ENCODE results near the gene CCDC91. TPM values are rescaled to one million over a fixed set of nuclear protein-coding genes. Genes with fewer than 3 reads are reported as not detected.

CCDC91 gene
- total and polyA plus RNA-seq, 9 of the 15 experiments (the other 6 are each of a cell fraction or from before 2014, with no cell fraction given) = 10.1 to 31.1 (median 26.3) TPM

- TF ChIP-seq NONO (IDR thresholded peaks at IDR 0.05; ENCODE audit: low read depth in 2 of 2, low read length in 1 of 2) = no peak
- TF ChIP-seq ZNF175 (CRISPR knock-in tag; IDR thresholded peaks at IDR 0.05; ENCODE audit: low read depth) = no peak
- no peak for TF ChIP-seq CHCHD3 (CRISPR knock-in tag; IDR thresholded peaks at IDR 0.05)
- no peak for TF ChIP-seq USF2 (CRISPR knock-in tag; IDR thresholded peaks at IDR 0.05)
- no peak for TF ChIP-seq EP400 (IDR thresholded peaks at IDR 0.05)
These were observed 9.5 kb upstream of the CCDC91 start (continued) for GRCh38 chr12:28180786-28181185.

DNA sequence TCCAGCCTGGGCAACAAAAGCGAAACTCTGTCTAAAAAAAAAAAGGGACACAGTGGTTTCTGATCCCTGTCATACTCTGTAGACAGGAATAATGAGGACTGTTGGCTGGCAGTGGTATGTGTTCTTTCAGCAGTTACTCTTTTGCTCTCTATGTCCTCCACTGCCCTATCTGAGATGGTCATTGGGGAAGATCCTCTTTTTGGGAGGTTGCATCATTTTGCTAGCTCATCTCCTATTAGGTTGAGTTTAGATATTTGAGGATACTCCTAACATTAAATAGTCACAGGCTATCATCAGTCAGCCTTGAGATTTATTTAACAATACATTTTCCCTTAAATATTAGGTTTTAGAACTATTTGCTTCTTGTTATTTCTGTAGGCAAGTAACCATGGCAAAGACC, 5.9 kb upstream of the CCDC91 start:
- intact Hi-C loops (cut with micrococcal nuclease) = no loop called here
- H3K79me2 ChIP-seq (ENCODE audit: control insufficient read depth, insufficient read depth, low read length) = peaks cover 8% of the 10 kb centered on the region; the same call in 2 of the 3 replicates
- no peak overlapping the region for H3K9ac ChIP-seq (ENCODE audit: insufficient read depth in 1 of 2, low read depth in 2 of 2, low read length in 2 of 2)
- DNase-seq (ENCODE audit: extremely low read depth in 1 of 4, low spot score in 3 of 4) = no peak
- no peak overlapping the region for H3K4me2 ChIP-seq (ENCODE audit: insufficient read depth, low read length)
- no peak overlapping the region for H2AFZ ChIP-seq (ENCODE audit: low read depth, low read length)
- H3K27ac ChIP-seq (ENCODE audit: extremely low read depth, low read depth, low read length) = no peak overlapping the region
- H3K9me1 ChIP-seq (ENCODE audit: control insufficient read depth, insufficient read depth, low read length) = no peaks in the 10 kb centered on the region
- in situ Hi-C loops (cut with MboI) = no loop called here
- BruUV-seq (replicated peaks) = no TSS peak
- H3K9me3 ChIP-seq (replicated peaks; ENCODE audit: control insufficient read depth, insufficient read depth, low read depth, low read length) = peaks cover 6% of the 10 kb centered on the region; the same call in 1 of the 2 replicates
- POLR2A ChIA-PET = no interaction called here
- no peak overlapping the region for H3K4me3 ChIP-seq
- CTCF ChIA-PET (ENCODE audit: low intra/inter-chr PET ratio) = interaction anchor here (0.5 kb wide), 1 partner anchor 1473 kb away, joined by 3 read pairs; no protein-coding TSS in a partner anchor
- peak; percentile 46; the same call in 2 of the 3 replicates for ATAC-seq
- H4K20me1 ChIP-seq (replicated peaks; ENCODE audit: control insufficient read depth, insufficient read depth, low read length) = no peaks in the 10 kb centered on the region
- FAIRE-seq = no peak
- no peaks in the 10 kb centered on the region for H3K27me3 ChIP-seq (ENCODE audit: control insufficient read depth in 2 of 2, insufficient read depth in 2 of 2, low read length in 2 of 2)
- no CpG with 5 or more reads among the region's 1 CpG for WGBS (ENCODE audit: insufficient coverage, low coverage, missing lambda C conversion rate)
- peaks cover 0 to 4% of the 10 kb centered on the region in 2 experiments; a peak in 1 of 5 replicates for H3K4me1 ChIP-seq (replicated peaks in 1 of 2; ENCODE audit: control insufficient read depth in 2 of 2, insufficient read depth in 2 of 2, low read length in 2 of 2)
- H3K36me3 ChIP-seq (ENCODE audit: control insufficient read depth, insufficient read depth, low read length) = no peaks in the 10 kb centered on the region
- TF ChIP-seq SMARCE1 (IDR thresholded peaks at IDR 0.05) = no peak
- 0 out of 2 replicates have a peak, but pooled peaks have one; percentile 23 for TF ChIP-seq CTBP1 (IDR thresholded peaks at IDR 0.05; ENCODE audit: borderline replicate concordance)
- TF ChIP-seq ZNF165 (CRISPR knock-in tag; IDR thresholded peaks at IDR 0.05; ENCODE audit: borderline replicate concordance) = no peak
- peak; percentile 30; the same call in 1 of the 2 replicates for TF ChIP-seq ATF7 (IDR thresholded peaks at IDR 0.05)
- TF ChIP-seq, protein P1, sequence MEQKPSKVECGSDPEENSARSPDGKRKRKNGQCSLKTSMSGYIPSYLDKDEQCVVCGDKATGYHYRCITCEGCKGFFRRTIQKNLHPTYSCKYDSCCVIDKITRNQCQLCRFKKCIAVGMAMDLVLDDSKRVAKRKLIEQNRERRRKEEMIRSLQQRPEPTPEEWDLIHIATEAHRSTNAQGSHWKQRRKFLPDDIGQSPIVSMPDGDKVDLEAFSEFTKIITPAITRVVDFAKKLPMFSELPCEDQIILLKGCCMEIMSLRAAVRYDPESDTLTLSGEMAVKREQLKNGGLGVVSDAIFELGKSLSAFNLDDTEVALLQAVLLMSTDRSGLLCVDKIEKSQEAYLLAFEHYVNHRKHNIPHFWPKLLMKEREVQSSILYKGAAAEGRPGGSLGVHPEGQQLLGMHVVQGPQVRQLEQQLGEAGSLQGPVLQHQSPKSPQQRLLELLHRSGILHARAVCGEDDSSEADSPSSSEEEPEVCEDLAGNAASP (IDR thresholded peaks at IDR 0.05) = no peak
- TF ChIP-seq ZFP91 (CRISPR knock-in tag; IDR thresholded peaks at IDR 0.05) = no peak
- no peak for TF ChIP-seq MTA2 (IDR thresholded peaks at IDR 0.05; ENCODE audit: low read depth)
- TF ChIP-seq BHLHE40 (IDR thresholded peaks at IDR 0.05; ENCODE audit: low read length) = no peak
- no peak for TF ChIP-seq ZNF830 (CRISPR knock-in tag; IDR thresholded peaks at IDR 0.05)
- peak; percentile 54 for TF ChIP-seq CEBPB (tag; IDR thresholded peaks at IDR 0.05)
- no peak for TF ChIP-seq TRIM25 (IDR thresholded peaks at IDR 0.05; ENCODE audit: borderline replicate concordance)
- peak; percentile 36; the same call in 1 of the 2 replicates for TF ChIP-seq NFE2 (IDR thresholded peaks at IDR 0.05; ENCODE audit: low read depth)
- TF ChIP-seq CAMTA2 (CRISPR knock-in tag; conservative IDR thresholded peaks at IDR 0.05) = no peak
